Activated T-cell treated with anti-CD3 and anti-CD28 coated beads, Interleukin-2, amount 50 U/mL, for 72 hours (primary cell): ENCODE measurements around the gene BLVRB. TPM values are rescaled to one million over a fixed set of nuclear protein-coding genes. Genes with fewer than 3 reads are reported as not detected.
"Not testable (repeated sequence)": the region's sequence is repeated elsewhere in the genome, so short reads cannot be mapped to it uniquely, and the experiment has no call there.

Experiments used
- ATAC-seq, 2 donors: fragments of 150-1000 bp; cut with Tn5 transposase; replicated peaks in 1 of 2; 2 replicates each; pipeline ENCODE4 v1.10.0; 2021; ENCODE audit warnings: moderate library complexity in 2 of 2, mild to moderate bottlenecking in 1 of 2
- DNase-seq, 2 donors: peaks; one replicate each; pipeline ENCODE4 v3.0.0; 2021 to 2022; ENCODE audit warnings: mixed read lengths in 1 of 2
- H3K27ac Mint-ChIP-seq: one replicate; pipeline ENCODE4 v1.8.0; 2022; ENCODE audit warnings: mild to moderate bottlenecking, moderate library complexity, mixed read lengths
- H3K27me3 Mint-ChIP-seq: one replicate; pipeline ENCODE4 v1.8.0; 2022; ENCODE audit warnings: low read depth, mixed read lengths
- H3K36me3 Mint-ChIP-seq, 2 donors: one replicate each; pipeline ENCODE4 v1.8.0; 2022; ENCODE audit warnings: mixed read lengths in 2 of 2, mild to moderate bottlenecking in 1 of 2; ENCODE audit not compliant: insufficient read depth in 2 of 2
- H3K4me1 Mint-ChIP-seq: one replicate; pipeline ENCODE4 v1.8.0; 2022; ENCODE audit warnings: low read depth, mixed read lengths
- H3K4me3 Mint-ChIP-seq, 2 donors: one replicate each; pipeline ENCODE4 v1.8.0; 2022; ENCODE audit warnings: mild to moderate bottlenecking in 2 of 2, mixed read lengths in 2 of 2, moderate library complexity in 2 of 2
- H3K9me3 Mint-ChIP-seq, 2 donors: one replicate each; pipeline ENCODE4 v1.8.0; 2022; ENCODE audit warnings: mixed read lengths in 2 of 2
- total RNA-seq, 2 donors: library from RNA; stranded (reverse); gene quantifications; one replicate each; pipeline ENCODE4 v1.2.3, GENCODE V29; 2022

BLVRB gene
- total RNA-seq, 2 donors from 2014 or later = 40.7 to 51.0 TPM

DNA sequence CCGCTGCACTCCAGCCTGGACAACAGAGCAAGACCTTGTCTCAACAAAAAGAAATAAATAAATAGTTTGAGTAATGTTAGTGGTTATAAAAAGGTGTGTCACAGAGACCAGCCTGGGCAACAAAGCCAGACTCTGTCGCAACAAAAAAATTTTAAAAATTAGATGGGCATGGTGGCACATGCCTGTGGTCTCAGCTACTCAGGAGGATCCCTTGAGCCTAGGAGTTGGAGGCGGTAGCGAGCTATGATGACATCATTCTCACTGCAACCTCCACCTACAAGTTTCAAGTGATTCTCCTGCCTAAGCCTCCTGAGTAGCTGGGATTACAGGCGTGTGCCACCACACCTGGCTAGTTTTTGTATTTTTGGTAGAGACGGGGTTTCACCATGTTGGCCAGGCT lies 11.6 kb downstream of the BLVRB start:
- not testable (repeated sequence) for H3K9me3 Mint-ChIP-seq, H3K27me3 Mint-ChIP-seq, ATAC-seq, H3K4me3 Mint-ChIP-seq, H3K4me1 Mint-ChIP-seq, H3K36me3 Mint-ChIP-seq, H3K27ac Mint-ChIP-seq, DNase-seq

DNA sequence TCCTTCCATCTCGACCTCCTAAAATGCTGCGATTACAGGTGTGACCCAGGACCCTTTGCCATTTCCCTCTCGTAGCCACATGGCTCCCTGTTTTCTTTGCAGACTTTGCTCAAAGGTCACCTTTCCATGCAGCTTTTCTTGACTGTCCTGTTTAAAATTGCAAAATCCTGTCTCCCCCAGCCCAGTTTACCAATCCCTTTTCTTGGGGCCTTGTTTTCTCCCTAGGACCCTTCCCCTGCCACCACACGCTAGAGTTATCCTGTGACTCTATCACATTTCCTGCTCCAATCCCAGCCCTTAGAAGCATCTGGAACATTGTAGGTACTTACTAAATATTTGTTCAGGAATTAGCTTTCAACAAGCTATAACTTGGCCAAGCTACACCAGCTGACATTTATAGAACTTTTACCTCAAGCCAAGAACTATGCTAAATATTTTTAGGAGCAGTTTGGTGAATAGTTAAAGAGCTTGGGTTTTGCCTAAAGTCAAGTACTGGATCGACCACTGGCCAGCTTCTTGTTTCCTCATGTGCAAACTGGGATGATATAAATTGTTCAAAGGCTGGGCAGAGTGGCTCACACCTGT lies 12.3 kb downstream of the BLVRB start:
- peaks cover 0 to 4% of the 10 kb centered on the region in 2 donors for H3K36me3 Mint-ChIP-seq
- no peaks in the 10 kb centered on the region for H3K4me1 Mint-ChIP-seq
- H3K9me3 Mint-ChIP-seq = no peaks in the 10 kb centered on the region

DNA sequence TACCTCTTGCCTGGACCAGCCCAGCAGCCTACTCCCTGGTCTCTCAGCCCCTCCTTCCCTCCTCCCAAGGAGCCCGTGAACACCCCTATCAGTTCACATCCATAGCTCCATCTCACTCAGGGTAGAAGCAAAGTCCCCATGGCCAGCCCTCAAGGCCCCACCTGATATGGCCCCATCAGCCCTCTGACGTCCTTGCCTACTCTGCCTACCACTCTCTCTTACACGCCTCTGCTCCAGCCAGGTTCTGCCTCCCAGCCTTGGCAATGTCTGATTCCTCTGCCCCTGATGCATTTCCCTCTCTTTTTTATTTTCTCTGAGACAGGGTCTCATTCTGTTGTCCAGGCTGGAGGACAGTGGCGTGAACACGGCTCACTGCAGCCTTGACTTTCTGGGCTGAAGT lies 13.5 kb downstream of the BLVRB start:
- Mint-ChIP-seq H3K27me3 (no peaks in the 10 kb centered on the region), H3K36me3 (peaks cover 0 to 4% of the 10 kb centered on the region in 2 donors), H3K27ac (no peak overlapping the region), H3K4me3 (no peak overlapping the region), H3K9me3 (no peaks in the 10 kb centered on the region), H3K4me1 (no peaks in the 10 kb centered on the region)
- ATAC-seq = no peak
- no peak for DNase-seq

More for the DNA sequence above, 12.3 kb downstream of the BLVRB start:
- H3K27me3 Mint-ChIP-seq = no peaks in the 10 kb centered on the region
- no peak overlapping the region for H3K4me3 Mint-ChIP-seq
- H3K27ac Mint-ChIP-seq = no peak overlapping the region
- no peak for DNase-seq
- no peak for ATAC-seq

DNA sequence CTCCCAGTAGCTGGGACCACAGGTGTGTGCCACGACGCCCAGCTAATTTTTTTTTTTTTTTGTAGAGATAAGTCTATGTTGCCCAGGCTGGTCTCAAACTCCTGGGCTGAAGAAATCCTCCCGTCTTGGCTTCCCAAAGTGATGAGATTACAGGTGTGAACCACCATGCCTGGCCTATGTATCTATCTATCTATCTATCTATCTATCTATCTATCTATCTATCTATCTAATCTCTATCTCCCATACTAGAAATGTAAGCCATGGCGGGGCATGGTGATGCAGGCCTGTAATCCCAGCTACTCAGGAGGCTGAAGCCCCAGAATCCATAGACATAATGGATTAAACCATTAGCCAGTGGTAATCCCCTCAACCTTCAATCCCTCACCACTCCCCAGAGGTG lies 14.9 kb downstream of the BLVRB start:
- Mint-ChIP-seq H3K27ac (no peak overlapping the region), H3K36me3 (peaks cover 0 to 4% of the 10 kb centered on the region in 2 donors), H3K27me3 (no peaks in the 10 kb centered on the region), H3K4me1 (no peaks in the 10 kb centered on the region), H3K4me3 (no peak overlapping the region), H3K9me3 (no peaks in the 10 kb centered on the region)
- ATAC-seq (no peak), DNase-seq (no peak)

DNA sequence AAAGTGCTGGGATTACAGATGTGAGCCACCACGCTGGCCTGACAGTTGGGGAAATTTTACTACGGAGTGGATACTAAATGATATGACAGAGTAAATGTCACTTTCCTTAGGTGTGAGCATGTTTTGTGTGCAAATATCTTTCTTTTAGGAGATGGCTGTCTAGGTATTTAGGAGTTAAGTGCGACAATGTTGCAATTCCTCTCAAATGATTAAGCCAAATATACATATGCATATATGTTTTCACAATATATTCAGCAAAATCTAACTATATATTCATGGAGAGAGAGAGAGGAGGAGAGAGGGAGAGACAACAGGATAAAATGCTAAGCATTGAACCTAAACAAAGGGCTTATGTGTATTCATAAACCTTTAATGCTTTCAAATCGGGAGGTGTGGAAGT lies 16.0 kb downstream of the BLVRB start:
- Mint-ChIP-seq H3K36me3 (peaks cover 0 to 4% of the 10 kb centered on the region in 2 donors), H3K9me3 (no peaks in the 10 kb centered on the region), H3K4me1 (peaks cover 7% of the 10 kb centered on the region), H3K4me3 (no peak overlapping the region), H3K27ac (no peak overlapping the region), H3K27me3 (no peaks in the 10 kb centered on the region)
- no peak for DNase-seq
- ATAC-seq = no peak

DNA sequence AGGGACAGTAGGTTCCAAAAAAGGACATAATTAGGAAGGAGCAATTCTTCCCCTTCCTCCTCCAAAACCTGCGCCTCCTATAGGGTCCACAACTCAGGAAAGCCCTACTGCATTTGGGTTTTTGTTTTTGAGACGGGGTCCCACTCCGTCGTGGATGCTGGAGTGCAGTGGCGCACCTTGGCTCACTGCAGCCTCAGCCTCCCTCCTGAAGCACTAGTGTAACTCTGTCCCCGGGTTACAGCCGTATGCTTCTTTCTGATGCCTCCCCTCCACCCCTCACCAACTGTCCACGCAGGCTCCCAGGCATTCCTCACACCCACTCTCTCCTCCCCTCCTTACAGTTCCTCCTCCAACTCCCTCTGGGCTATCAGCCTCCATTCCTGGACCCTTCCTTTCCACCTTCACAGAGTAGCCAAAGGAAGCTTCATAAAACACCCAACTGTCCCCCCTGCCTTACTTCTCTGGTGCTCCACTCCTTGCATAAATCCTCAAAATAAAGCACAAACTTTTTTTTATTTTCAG lies 19.2 kb downstream of the BLVRB start:
- DNase-seq (no peak), ATAC-seq (no peak)
- Mint-ChIP-seq H3K27me3 (no peaks in the 10 kb centered on the region), H3K4me3 (no peak overlapping the region), H3K4me1 (peaks cover 16% of the 10 kb centered on the region), H3K9me3 (no peaks in the 10 kb centered on the region), H3K27ac (no peak overlapping the region), H3K36me3 (peaks cover 7 to 8% of the 10 kb centered on the region in 2 donors)

DNA sequence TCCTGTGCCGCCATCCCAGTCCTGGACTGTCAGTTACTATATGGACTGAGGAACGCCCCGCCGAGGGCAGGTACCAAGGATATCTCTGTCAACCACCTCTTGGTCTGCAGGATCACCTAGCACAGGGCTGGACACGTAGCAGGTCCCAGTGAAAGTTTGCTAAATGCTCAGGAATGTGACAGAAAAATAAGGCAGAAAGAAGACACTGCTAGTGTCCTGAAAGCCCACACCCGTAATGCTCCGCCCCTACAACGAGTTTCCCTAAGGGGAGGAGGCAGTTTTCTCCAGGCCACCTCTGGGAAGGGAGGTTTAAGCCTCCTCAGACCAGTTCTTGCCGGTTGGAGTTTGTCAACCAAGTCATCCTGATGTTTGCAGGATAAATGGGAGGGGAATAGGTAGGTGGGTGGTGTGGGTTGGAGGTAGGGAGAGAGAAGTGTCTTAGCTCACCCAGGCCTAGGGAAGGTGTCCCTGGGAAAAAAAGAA lies 19.7 kb downstream of the BLVRB start:
- peaks cover 16% of the 10 kb centered on the region for H3K4me1 Mint-ChIP-seq
- ATAC-seq = no peak
- H3K27ac Mint-ChIP-seq = no peak overlapping the region
- H3K27me3 Mint-ChIP-seq = no peaks in the 10 kb centered on the region
- peak overlapping the region; percentile 64 to 66 for H3K4me3 Mint-ChIP-seq
- DNase-seq = no peak
- no peaks in the 10 kb centered on the region for H3K9me3 Mint-ChIP-seq
- H3K36me3 Mint-ChIP-seq = peaks cover 7 to 8% of the 10 kb centered on the region in 2 donors

DNA sequence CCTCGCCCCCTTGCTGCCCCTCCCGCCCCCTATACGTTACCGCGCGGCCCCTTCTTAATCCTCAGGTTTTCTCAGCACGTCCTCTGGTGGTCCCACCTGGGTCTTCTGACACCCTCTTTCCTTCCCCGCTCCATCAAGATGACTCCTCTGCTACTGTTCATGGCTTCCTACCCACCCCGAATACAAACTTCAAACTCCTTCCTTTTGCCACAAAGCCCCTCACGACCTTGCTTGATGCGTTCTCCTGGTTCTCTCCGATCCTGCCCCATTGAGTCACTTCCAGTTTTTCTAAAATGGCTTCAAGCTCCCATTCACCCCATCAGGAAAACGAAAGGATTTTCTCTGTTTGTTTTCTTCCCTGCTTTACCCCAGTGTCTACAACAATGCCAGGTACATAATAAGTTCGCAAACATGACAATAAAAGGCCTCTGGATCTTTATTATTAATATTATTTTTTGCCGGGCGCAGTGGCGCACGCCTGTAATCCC lies 20.7 kb downstream of the BLVRB start:
- Mint-ChIP-seq H3K27ac (no peak overlapping the region), H3K9me3 (no peaks in the 10 kb centered on the region), H3K27me3 (no peaks in the 10 kb centered on the region), H3K36me3 (peaks cover 7% of the 10 kb centered on the region in 2 donors), H3K4me3 (peak overlapping the region; percentile 99), H3K4me1 (peaks cover 16% of the 10 kb centered on the region)
- no peak for DNase-seq
- no peak for ATAC-seq

DNA sequence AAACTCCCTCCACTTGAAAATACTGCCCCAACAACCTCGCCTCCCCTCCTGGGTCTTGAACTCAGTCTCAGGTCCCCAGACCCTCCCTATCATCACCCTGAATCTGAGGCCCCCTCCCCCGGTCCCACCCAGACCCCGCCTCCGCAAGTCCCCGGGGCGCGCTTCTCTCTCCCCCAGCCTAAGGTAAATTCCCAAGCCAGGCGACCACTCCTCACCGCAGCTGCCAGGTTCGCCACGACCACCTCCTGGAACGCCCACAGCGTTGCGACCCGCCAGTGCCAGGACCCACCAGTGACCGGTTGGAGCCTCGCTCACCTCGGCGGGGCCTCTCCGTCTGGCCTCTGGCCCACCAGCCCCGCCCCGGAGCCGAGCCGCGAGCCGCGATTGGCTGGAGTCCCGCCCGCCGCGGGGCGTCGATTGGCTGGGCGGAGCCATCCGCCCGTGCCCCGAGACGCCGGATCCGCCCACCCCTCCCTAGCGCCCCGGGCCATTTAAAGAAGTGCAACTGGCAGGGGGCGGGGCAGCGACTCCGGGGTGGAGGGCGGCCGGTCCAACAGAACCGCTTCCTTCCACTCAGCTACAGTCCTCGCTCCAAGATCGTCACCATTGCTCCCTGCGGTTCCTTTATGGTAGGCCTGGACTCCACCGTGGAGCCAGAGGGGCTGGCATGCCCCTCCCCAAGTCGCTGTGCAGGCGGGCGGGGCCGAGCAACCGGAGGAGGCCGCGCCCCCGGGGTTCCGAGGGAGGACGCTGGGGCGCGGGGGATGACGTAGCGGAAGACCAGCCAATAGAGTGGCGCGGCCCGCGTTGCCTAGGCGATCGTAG lies 21.3 kb downstream of the BLVRB start, which contains the start of gene SERTAD3:
Gene SERTAD3 (minus strand): TSS at position 336 of the 825 bp plus-strand sequence. CDS start 2,255 bp downstream, outside the sequence.
- no peaks in the 10 kb centered on the region for H3K9me3 Mint-ChIP-seq
- H3K27me3 Mint-ChIP-seq = no peaks in the 10 kb centered on the region
- peaks cover 4 to 7% of the 10 kb centered on the region in 2 donors for H3K36me3 Mint-ChIP-seq
- peak within 1 kb of the TSS; percentile 99 for H3K4me3 Mint-ChIP-seq
- ATAC-seq = peak; percentile 76 to 77
- peak; percentile 99 for DNase-seq
- peaks cover 16% of the 10 kb centered on the region for H3K4me1 Mint-ChIP-seq
- H3K27ac Mint-ChIP-seq = peak within 1 kb of the TSS; percentile 95

DNA sequence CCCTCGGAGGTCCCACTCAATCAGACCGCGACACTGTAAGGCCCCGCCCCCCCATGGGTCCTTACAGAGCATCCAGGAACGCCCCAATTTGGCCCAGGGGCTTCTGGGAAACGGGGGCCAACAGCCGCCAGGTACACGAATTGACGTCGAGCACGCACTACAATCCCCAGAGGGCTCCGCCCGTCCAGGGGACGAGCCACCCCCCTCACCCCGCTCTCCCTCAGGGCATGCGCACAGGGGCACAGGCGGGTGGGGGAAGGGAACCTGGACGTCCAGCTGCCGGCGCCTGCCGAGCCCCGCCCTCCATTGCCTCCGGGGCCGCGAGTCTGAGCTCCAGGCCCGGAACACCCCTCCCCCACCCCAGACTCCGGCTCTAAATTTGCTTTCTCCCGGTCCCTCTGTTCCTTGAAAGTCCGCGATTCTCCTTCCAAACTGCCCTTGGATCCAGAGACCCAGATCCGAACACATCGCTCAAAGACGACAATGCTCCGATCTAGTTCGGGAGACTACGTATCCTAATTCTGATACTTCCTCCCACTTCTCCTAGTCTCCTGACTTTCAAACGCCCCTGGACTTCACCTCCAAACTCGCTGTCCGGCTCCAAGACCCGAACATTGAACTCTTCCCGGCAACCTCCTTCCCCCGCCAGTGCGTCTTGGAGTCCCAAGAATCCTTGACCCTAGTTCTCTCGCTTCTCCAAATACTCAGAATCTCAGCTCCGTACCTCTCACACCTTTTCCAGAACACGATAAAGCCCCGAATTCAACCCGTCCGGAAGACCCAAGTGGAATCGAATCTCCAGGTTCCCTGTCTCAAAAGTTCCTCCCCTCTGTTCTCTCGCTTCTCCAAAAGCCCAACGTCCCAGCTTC lies 22.2 kb downstream of the BLVRB start:
- no peaks in the 10 kb centered on the region for H3K27me3 Mint-ChIP-seq
- no peaks in the 10 kb centered on the region for H3K9me3 Mint-ChIP-seq
- H3K27ac Mint-ChIP-seq = peak overlapping the region; percentile 95
- peak overlapping the region; percentile 99 for H3K4me3 Mint-ChIP-seq
- H3K4me1 Mint-ChIP-seq = peaks cover 16% of the 10 kb centered on the region
- ATAC-seq = peak; percentile 82 to 83
- peak; percentile 99 for DNase-seq
- H3K36me3 Mint-ChIP-seq = peaks cover 4 to 7% of the 10 kb centered on the region in 2 donors

DNA sequence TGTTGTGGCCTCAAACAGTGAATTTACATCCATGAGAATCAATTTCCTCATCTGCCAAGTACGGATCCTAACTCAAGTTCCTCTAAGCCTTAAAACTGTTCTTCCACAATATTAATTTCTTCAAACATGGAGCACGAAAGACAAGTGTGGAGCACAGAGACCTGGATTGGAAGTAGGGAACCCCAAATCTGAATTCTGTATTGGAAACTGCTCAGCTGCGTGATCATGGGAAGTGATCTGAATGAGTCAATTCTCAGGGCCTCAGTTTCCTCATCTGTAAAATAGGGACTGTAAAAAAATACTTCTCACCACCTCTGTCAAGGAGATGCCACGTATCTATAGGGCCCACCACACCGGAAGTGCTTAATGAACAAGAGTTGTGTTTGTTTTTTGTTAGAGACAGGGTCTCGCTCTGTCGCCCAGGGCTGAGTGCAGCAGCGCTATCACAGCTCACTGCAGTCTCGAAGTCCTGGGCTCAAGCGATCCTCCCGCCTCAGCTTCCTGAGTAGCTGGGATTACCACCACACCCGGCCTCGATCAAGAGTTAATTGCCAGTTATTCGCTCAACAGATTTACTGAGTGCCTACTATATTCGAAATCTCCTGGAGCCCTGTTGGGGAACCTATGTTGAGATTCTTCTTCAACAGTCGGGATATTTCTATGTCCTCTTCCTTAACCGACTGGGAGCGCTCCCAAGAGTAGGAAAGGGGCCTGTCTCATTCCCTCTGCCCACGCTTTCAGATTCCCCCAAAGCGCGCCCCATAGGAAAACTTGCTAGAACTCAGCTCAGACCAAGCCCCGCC lies 23.0 kb downstream of the BLVRB start:
- Mint-ChIP-seq H3K4me1 (peaks cover 16% of the 10 kb centered on the region), H3K27ac (peak overlapping the region; percentile 95), H3K9me3 (no peaks in the 10 kb centered on the region), H3K4me3 (peak overlapping the region; percentile 99), H3K36me3 (peaks cover 4 to 7% of the 10 kb centered on the region in 2 donors), H3K27me3 (no peaks in the 10 kb centered on the region)
- no peak for DNase-seq
- no peak for ATAC-seq

DNA sequence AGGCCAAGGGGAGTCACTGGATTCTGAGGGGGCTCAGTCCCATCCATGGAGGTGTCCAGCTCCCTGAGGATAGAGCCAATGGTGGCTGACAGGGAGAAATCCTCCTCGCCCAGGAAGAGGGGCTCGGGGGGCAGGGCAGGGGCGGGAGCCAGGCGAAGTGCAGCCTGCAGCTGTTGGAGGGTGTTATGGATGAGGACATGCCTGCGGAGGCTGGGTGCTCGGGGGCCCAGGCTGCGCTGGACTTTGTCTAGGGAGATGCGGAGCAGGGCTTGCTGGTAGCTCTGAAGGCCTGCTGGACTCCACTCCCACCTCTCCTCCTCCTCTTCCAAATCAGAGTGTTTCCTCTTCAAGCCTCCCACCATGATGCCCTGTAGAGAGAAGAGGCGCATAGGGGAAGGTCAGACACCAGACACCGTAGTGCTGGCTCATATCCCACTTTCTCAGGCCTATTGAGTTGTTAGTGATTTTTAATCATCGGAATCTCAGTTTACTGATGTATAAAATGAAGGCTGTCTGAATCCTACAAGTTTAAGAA lies 23.8 kb downstream of the BLVRB start:
- Mint-ChIP-seq H3K27ac (peak overlapping the region; percentile 95), H3K36me3 (peaks cover 4 to 7% of the 10 kb centered on the region in 2 donors), H3K9me3 (no peaks in the 10 kb centered on the region), H3K4me3 (peak overlapping the region; percentile 99), H3K4me1 (peaks cover 16% of the 10 kb centered on the region), H3K27me3 (no peaks in the 10 kb centered on the region)
- ATAC-seq (no peak), DNase-seq (no peak)
